GM12878 (cell line): ENCODE data around the gene LDB2. TPM values are rescaled to one million over a fixed set of nuclear protein-coding genes. Genes with fewer than 3 reads are reported as not detected.

Experiments used
- ATAC-seq: fragments of 200-7000 bp; cut with Tn5 transposase; 3 replicates; pipeline ENCODE4 v1.9.1; 2020; ENCODE audit warnings: mild to moderate bottlenecking, moderate library complexity
- BruUV-seq: library from RNA; stranded (reverse); fragments of 400-500 nt; replicated peaks from 2 replicates; lab custom pipeline; 2021; lab: Mats Ljungman, UMichigan
- CTCF ChIA-PET: fragments of 300-600 bp; sonication (Branson Sonifier 250); formaldehyde crosslinking; extraction: SDS; loops from one replicate; lab custom pipeline; 2021; ENCODE audit warnings: inconsistent platforms; lab: Yijun Ruan, JAX
- POLR2A ChIA-PET: fragments of 350-600 bp; formaldehyde crosslinking; extraction: SDS; loops from one replicate; lab custom pipeline; 2021; ENCODE audit warnings: inconsistent platforms; lab: Charles Lee
- RAD21 ChIA-PET: fragments of 300-600 bp; sonication (Branson Sonifier 250); formaldehyde crosslinking; loops from one replicate; lab custom pipeline; 2023; ENCODE audit warnings: antibody characterized with exemption; ENCODE audit not compliant: unreplicated experiment; lab: Charles Lee
- SMC1A ChIA-PET: fragments of 300-600 bp; sonication (Branson Sonifier 250); formaldehyde crosslinking; loops from one replicate; lab custom pipeline; 2023; ENCODE audit not compliant: unreplicated experiment, uncharacterized antibody; lab: Charles Lee
- DNase-seq: peaks from one replicate; pipeline ENCODE4 v3.0.0-alpha.2; 2011; ENCODE audit warnings: low read depth, low spot score
- FAIRE-seq: peaks from 3 replicates; lab custom pipeline; 2011; peaks lifted over from hg19 to GRCh38; lab: Jason Lieb, UNC
- H2AFZ ChIP-seq: 2 replicates; pipeline ENCODE4 v1.6.0; 2011; ENCODE audit warnings: low read depth, low read length, control low read depth; ENCODE audit not compliant: control insufficient read depth
- H3K27ac ChIP-seq: 2 replicates; pipeline ENCODE4 v1.5.1; 2011; ENCODE audit warnings: control low read depth; ENCODE audit not compliant: control insufficient read depth, insufficient read depth
- H3K27me3 ChIP-seq, 2 experiments: replicated peaks in 1 of 2; 2 replicates each; pipeline versions ENCODE4 v1.6.0 to v1.6.1; 2011; ENCODE audit warnings: low read length in 1 of 2; ENCODE audit not compliant: control insufficient read depth in 2 of 2, insufficient read depth in 2 of 2
- H3K36me3 ChIP-seq, 2 experiments: 2 replicates each; pipeline ENCODE4 v1.5.1; 2011; ENCODE audit warnings: low read length in 1 of 2; ENCODE audit not compliant: control insufficient read depth in 2 of 2, insufficient read depth in 2 of 2
- H3K4me1 ChIP-seq: 2 replicates; pipeline ENCODE4 v1.6.1; 2011; ENCODE audit warnings: mild to moderate bottlenecking, low read length, moderate library complexity, mixed read lengths; ENCODE audit not compliant: control insufficient read depth, insufficient read depth
- H3K4me2 ChIP-seq: 2 replicates; pipeline ENCODE4 v1.6.0; 2011; ENCODE audit warnings: control low read depth; ENCODE audit not compliant: control insufficient read depth, insufficient read depth
- H3K4me3 ChIP-seq: fragments of 200-600 bp; sonication (generic); 2 replicates; pipeline ENCODE4 v1.5.1; 2016
- H3K79me2 ChIP-seq: 2 replicates; pipeline ENCODE4 v1.6.0; 2011; ENCODE audit warnings: low read length; ENCODE audit not compliant: control insufficient read depth, insufficient read depth
- H3K9ac ChIP-seq: 2 replicates; pipeline ENCODE4 v1.8.0; 2011; ENCODE audit warnings: low read length, control low read depth, mixed read lengths; ENCODE audit not compliant: control insufficient read depth, insufficient read depth
- H3K9me3 ChIP-seq: replicated peaks from 3 replicates; pipeline ENCODE4 v1.5.1; 2011; ENCODE audit warnings: mild to moderate bottlenecking, low read length; ENCODE audit not compliant: control insufficient read depth, insufficient read depth
- H4K20me1 ChIP-seq: 2 replicates; pipeline ENCODE4 v1.6.0; 2011; ENCODE audit not compliant: control insufficient read depth, insufficient read depth
- CBFB ChIP-seq: IDR thresholded peaks from 2 replicates; pipeline ENCODE4 v1.6.1; 2016; ENCODE audit warnings: antibody characterized with exemption, low read depth
- EED ChIP-seq: sonication (generic); IDR thresholded peaks from 2 replicates; pipeline ENCODE4 v1.6.1; 2016; ENCODE audit warnings: antibody characterized with exemption, low read depth
- ESRRA ChIP-seq: IDR thresholded peaks from 2 replicates; pipeline ENCODE4 v1.6.1; 2012; ENCODE audit warnings: mild to moderate bottlenecking, low read length, improper control_type of control experiment
- FOXM1 ChIP-seq: IDR thresholded peaks from 2 replicates; pipeline ENCODE4 v1.6.1; 2012; ENCODE audit warnings: low read depth, mild to moderate bottlenecking, inconsistent platforms, low read length, moderate library complexity
- GATAD2B ChIP-seq: fragments of 450-650 bp; conservative IDR thresholded peaks from 2 replicates; pipeline ENCODE4 v1.6.1; 2017; ENCODE audit warnings: low read depth, mild to moderate bottlenecking, moderate library complexity
- RUNX3 ChIP-seq: IDR thresholded peaks from 2 replicates; pipeline ENCODE4 v1.6.1; 2012; ENCODE audit warnings: low read length, inconsistent platforms
- SMARCA5 ChIP-seq: fragments of 450-650 bp; IDR thresholded peaks from 2 replicates; pipeline ENCODE4 v1.6.1; 2017; ENCODE audit warnings: mild to moderate bottlenecking
- SREBF2 ChIP-seq: IDR thresholded peaks from 2 replicates; pipeline ENCODE4 v1.6.1; 2012; ENCODE audit warnings: mild to moderate bottlenecking, low read length
- TBL1XR1 ChIP-seq: IDR thresholded peaks from 2 replicates; pipeline ENCODE4 v1.6.1; 2012; ENCODE audit warnings: low read depth, low read length, improper control_type of control experiment
- WGBS: methylation state at CpG from one replicate; pipeline ENCODE4 v1.1.6; 2016; ENCODE audit warnings: low lambda C conversion rate; ENCODE audit not compliant: insufficient replicate concordance, insufficient coverage; ENCODE audit errors: missing lambda C conversion rate; 5-methylcytosine and 5-hydroxymethylcytosine counted together
- in situ Hi-C: fragments of 300-500 bp; cut with MboI; formaldehyde crosslinking; loops from 9 replicates; pipeline ENCODE4 v1.14.3; 2018; ENCODE audit warnings: mixed read lengths
- intact Hi-C: fragments of 100-400 bp; cut with micrococcal nuclease; formaldehyde crosslinking; loops from one replicate; pipeline ENCODE4 v1.14.2; 2022; ENCODE audit not compliant: unreplicated experiment
- polyA plus RNA-seq, 11 experiments: library from polyadenylated mRNA; depleted of rRNA in 4 of 11; unstranded in 6 of 11; stranded (reverse) in 5 of 11; fragments of >200 nt; fragmentation: Nextera tagmentation in 4 of 11; fragmentation: Illumina TruSeq in 1 of 11; extraction: Ambion mirVana in 4 of 11; extraction: Trizol in 1 of 11; gene quantifications; 1 replicate in 1 of 11; 2 replicates in 10 of 11; pipeline versions ENCODE4 v1.2.1 to v1.2.3, GENCODE V29; 2011 to 2016; ENCODE audit warnings: inconsistent platforms in 2 of 11, missing spikeins in 2 of 11, low read depth in 1 of 11
- total RNA-seq, 4 experiments: library from RNA; depleted of rRNA in 3 of 4; stranded (reverse); fragments of >200 nt in 3 of 4; fragmentation: Illumina TruSeq in 1 of 4; extraction: Trizol in 1 of 4; gene quantifications; 2 replicates each; pipeline versions ENCODE4 v1.2.1 to v1.2.3, GENCODE V29; 2013 to 2021
- TF ChIP-seq, protein P1 (sequence below): fragments of 450-650 bp; IDR thresholded peaks from 2 replicates; pipeline ENCODE4 v1.6.1; 2017; ENCODE audit warnings: antibody characterized with exemption, mild to moderate bottlenecking, moderate library complexity
- TF ChIP-seq, protein P2 (sequence below): IDR thresholded peaks from 2 replicates; pipeline ENCODE4 v1.6.1; 2011; ENCODE audit warnings: low read depth, mild to moderate bottlenecking, low read length, moderate library complexity, borderline replicate concordance; ENCODE audit errors: extremely low read depth
- TF ChIP-seq, protein P3 (sequence below): IDR thresholded peaks from 2 replicates; pipeline ENCODE4 v1.6.1; 2012; ENCODE audit warnings: low read length, inconsistent platforms
- TF ChIP-seq, protein P4 (sequence below): fragments of 450-650 bp; formaldehyde crosslinking; IDR thresholded peaks from 2 replicates; pipeline ENCODE4 v1.4.0; 2020; ENCODE audit warnings: mild to moderate bottlenecking, moderate library complexity

Gene LDB2
- total and polyA plus RNA-seq, 10 of the 15 experiments (the other 5 are each of a cell fraction or from before 2014, with no cell fraction given) = 0.15 TPM; not detected in 9

DNA sequence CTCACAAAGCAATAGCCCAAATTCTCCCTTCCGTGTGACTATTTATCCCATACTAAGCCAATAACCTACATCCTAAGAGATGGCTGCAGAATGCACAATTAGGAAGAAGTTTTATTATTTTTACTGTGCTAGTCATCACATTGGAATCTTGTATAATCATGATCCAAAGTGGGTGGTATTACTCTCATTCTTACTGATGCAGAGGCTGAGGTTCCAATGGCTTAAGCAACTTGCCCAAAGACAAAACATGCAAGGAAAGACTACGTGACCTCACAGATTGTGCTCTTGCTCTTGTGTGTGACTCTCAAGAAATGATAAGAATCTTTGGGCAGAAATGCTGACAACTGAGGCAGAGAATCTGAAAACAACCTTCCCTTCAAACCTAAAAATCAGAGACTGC lies 212.2 kb downstream of the LDB2 start (continued):
- TF ChIP-seq, protein P1, sequence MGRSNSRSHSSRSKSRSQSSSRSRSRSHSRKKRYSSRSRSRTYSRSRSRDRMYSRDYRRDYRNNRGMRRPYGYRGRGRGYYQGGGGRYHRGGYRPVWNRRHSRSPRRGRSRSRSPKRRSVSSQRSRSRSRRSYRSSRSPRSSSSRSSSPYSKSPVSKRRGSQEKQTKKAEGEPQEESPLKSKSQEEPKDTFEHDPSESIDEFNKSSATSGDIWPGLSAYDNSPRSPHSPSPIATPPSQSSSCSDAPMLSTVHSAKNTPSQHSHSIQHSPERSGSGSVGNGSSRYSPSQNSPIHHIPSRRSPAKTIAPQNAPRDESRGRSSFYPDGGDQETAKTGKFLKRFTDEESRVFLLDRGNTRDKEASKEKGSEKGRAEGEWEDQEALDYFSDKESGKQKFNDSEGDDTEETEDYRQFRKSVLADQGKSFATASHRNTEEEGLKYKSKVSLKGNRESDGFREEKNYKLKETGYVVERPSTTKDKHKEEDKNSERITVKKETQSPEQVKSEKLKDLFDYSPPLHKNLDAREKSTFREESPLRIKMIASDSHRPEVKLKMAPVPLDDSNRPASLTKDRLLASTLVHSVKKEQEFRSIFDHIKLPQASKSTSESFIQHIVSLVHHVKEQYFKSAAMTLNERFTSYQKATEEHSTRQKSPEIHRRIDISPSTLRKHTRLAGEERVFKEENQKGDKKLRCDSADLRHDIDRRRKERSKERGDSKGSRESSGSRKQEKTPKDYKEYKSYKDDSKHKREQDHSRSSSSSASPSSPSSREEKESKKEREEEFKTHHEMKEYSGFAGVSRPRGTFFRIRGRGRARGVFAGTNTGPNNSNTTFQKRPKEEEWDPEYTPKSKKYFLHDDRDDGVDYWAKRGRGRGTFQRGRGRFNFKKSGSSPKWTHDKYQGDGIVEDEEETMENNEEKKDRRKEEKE = no peak
- TF ChIP-seq FOXM1 (no peak), TBL1XR1 (no peak), SMARCA5 (no peak), RUNX3 (no peak)
- TF ChIP-seq, protein P2, sequence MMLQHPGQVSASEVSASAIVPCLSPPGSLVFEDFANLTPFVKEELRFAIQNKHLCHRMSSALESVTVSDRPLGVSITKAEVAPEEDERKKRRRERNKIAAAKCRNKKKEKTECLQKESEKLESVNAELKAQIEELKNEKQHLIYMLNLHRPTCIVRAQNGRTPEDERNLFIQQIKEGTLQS = no peak

DNA sequence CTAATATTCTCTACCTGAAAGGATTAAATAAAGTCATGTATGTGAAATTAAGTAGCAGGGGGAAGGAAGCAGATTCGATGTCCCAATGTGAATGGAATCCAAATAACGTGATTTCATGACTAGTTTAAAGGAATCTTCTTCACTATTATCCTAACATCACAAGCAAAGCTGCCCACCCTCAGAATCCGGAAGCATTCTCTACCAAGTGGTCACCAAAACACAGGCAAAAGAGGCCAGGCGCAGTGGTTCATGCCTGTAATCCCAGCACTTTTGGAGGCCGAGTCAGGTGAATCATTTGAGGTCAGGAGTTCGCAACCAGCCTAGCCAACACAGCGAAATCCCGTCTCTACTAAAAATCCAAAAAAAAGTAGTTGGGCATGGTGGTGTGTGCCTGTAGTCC lies 212.9 kb downstream of the LDB2 start:
- FAIRE-seq = no peak
- no peaks in the 10 kb centered on the region for H3K27me3 ChIP-seq

More for the DNA sequence above, 212.9 kb downstream of the LDB2 start:
- intact Hi-C loops (no loop called here), in situ Hi-C loops (no loop called here)
- TF ChIP-seq ESRRA (no peak), CBFB (no peak), GATAD2B (no peak), EED (no peak), SREBF2 (no peak)
- TF ChIP-seq, protein P3, sequence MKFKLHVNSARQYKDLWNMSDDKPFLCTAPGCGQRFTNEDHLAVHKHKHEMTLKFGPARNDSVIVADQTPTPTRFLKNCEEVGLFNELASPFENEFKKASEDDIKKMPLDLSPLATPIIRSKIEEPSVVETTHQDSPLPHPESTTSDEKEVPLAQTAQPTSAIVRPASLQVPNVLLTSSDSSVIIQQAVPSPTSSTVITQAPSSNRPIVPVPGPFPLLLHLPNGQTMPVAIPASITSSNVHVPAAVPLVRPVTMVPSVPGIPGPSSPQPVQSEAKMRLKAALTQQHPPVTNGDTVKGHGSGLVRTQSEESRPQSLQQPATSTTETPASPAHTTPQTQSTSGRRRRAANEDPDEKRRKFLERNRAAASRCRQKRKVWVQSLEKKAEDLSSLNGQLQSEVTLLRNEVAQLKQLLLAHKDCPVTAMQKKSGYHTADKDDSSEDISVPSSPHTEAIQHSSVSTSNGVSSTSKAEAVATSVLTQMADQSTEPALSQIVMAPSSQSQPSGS = no peak
- TF ChIP-seq, protein P4, sequence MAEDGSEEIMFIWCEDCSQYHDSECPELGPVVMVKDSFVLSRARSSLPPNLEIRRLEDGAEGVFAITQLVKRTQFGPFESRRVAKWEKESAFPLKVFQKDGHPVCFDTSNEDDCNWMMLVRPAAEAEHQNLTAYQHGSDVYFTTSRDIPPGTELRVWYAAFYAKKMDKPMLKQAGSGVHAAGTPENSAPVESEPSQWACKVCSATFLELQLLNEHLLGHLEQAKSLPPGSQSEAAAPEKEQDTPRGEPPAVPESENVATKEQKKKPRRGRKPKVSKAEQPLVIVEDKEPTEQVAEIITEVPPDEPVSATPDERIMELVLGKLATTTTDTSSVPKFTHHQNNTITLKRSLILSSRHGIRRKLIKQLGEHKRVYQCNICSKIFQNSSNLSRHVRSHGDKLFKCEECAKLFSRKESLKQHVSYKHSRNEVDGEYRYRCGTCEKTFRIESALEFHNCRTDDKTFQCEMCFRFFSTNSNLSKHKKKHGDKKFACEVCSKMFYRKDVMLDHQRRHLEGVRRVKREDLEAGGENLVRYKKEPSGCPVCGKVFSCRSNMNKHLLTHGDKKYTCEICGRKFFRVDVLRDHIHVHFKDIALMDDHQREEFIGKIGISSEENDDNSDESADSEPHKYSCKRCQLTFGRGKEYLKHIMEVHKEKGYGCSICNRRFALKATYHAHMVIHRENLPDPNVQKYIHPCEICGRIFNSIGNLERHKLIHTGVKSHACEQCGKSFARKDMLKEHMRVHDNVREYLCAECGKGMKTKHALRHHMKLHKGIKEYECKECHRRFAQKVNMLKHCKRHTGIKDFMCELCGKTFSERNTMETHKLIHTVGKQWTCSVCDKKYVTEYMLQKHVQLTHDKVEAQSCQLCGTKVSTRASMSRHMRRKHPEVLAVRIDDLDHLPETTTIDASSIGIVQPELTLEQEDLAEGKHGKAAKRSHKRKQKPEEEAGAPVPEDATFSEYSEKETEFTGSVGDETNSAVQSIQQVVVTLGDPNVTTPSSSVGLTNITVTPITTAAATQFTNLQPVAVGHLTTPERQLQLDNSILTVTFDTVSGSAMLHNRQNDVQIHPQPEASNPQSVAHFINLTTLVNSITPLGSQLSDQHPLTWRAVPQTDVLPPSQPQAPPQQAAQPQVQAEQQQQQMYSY = no peak
- Histone ChIP-seq H4K20me1 (no peaks in the 10 kb centered on the region), H3K9me3 (no peaks in the 10 kb centered on the region), H3K4me2 (no peak overlapping the region), H3K9ac (no peak overlapping the region), H3K4me1 (no peaks in the 10 kb centered on the region), H3K36me3 (no peaks in the 10 kb centered on the region), H2AFZ (no peak overlapping the region), H3K4me3 (no peak overlapping the region), H3K79me2 (no peaks in the 10 kb centered on the region), H3K27ac (no peak overlapping the region)
- ChIA-PET RAD21 (no interaction called here), CTCF (interaction anchor here (1.0 kb wide), 1 partner anchor 34 kb away, joined by 3 read pairs; no protein-coding TSS in a partner anchor), SMC1A (no interaction called here), POLR2A (no interaction called here)
- 14% methylated on average over 8 of the region's 8 CpGs for WGBS
- DNase-seq (no peak), ATAC-seq (no peak)
- BruUV-seq = no TSS peak
